ENCODE measurements around the gene PDHX. TPM values are rescaled to one million over a fixed set of nuclear protein-coding genes. Genes with fewer than 3 reads are reported as not detected.
"Not testable (repeated sequence)": the region's sequence is repeated elsewhere in the genome, so short reads cannot be mapped to it uniquely, and the experiment has no call there.

PDHX gene
- total and polyA plus RNA-seq, 5 experiments from 2014 or later = 14.3 to 46.6 (median 15.4) TPM

GRCh38 chr11:34896191-34896590, 20.2 kb upstream of the PDHX start:
- POLR2A ChIA-PET, H3K27me3 Mint-ChIP-seq, H3K4me1 Mint-ChIP-seq, ATAC-seq, H3K27ac Mint-ChIP-seq, DNase-seq, H3K4me3 Mint-ChIP-seq: not testable (repeated sequence)
- peaks cover 30 to 41% (median 34%) of the 10 kb centered on the region in 3 donors for H3K36me3 Mint-ChIP-seq
- H3K9me3 Mint-ChIP-seq = peaks cover 0 to 45% (median 22%) of the 10 kb centered on the region in 9 donors

- H3K4me3 Mint-ChIP-seq = no peak overlapping the region
- H3K9me3 Mint-ChIP-seq = peaks cover 0 to 55% (median 22%) of the 10 kb centered on the region in 9 donors
- DNase-seq = no peak
- POLR2A ChIA-PET = interaction anchor here (1.3 kb wide), 1 partner anchor 19 kb away, joined by 5 read pairs; the partner anchor contains the start of genes APIP and PDHX
- H3K4me1 Mint-ChIP-seq = peaks cover 0 to 3% (median 1%) of the 10 kb centered on the region in 4 donors
- H3K27ac Mint-ChIP-seq = no peak overlapping the region
- ATAC-seq = no peak
- peaks cover 25 to 51% (median 34%) of the 10 kb centered on the region in 3 donors for H3K36me3 Mint-ChIP-seq
- no peaks in the 10 kb centered on the region for H3K27me3 Mint-ChIP-seq
Measured at GRCh38 chr11:34897171-34897870, 19.1 kb upstream of the PDHX start.

GRCh38 chr11:34898474-34898873, 17.9 kb upstream of the PDHX start:
- POLR2A ChIA-PET = no interaction called here
- Mint-ChIP-seq H3K4me1 (peaks cover 0 to 3% (median 1%) of the 10 kb centered on the region in 4 donors), H3K27ac (no peak overlapping the region), H3K4me3 (no peak overlapping the region), H3K36me3 (peaks cover 29 to 62% (median 40%) of the 10 kb centered on the region in 3 donors), H3K9me3 (peaks cover 0 to 64% (median 22%) of the 10 kb centered on the region in 9 donors), H3K27me3 (no peaks in the 10 kb centered on the region)
- DNase-seq (no peak), ATAC-seq (no peak)

- no peak overlapping the region for H3K4me3 Mint-ChIP-seq
- POLR2A ChIA-PET = no interaction called here
- peaks cover 4 to 9% (median 5%) of the 10 kb centered on the region in 4 donors for H3K4me1 Mint-ChIP-seq
- DNase-seq = no peak
- H3K27ac Mint-ChIP-seq = no peak overlapping the region
- peaks cover 0 to 70% (median 25%) of the 10 kb centered on the region in 9 donors for H3K9me3 Mint-ChIP-seq
- peaks cover 25 to 74% (median 51%) of the 10 kb centered on the region in 3 donors for H3K36me3 Mint-ChIP-seq
- ATAC-seq = no peak
- H3K27me3 Mint-ChIP-seq = no peaks in the 10 kb centered on the region
Measured at GRCh38 chr11:34899633-34900016, 16.8 kb upstream of the PDHX start.

- peaks cover 6 to 65% (median 35%) of the 10 kb centered on the region in 3 donors for H3K36me3 Mint-ChIP-seq
- no peaks in the 10 kb centered on the region for H3K27me3 Mint-ChIP-seq
- no peak for DNase-seq
- H3K9me3 Mint-ChIP-seq = peaks cover 0 to 47% (median 19%) of the 10 kb centered on the region in 9 donors
- H3K4me1 Mint-ChIP-seq = peaks cover 5 to 16% (median 11%) of the 10 kb centered on the region in 4 donors
- H3K27ac Mint-ChIP-seq = no peak overlapping the region
- peak overlapping the region in 2 of 10 donors; percentile 3 to 9 for H3K4me3 Mint-ChIP-seq
- POLR2A ChIA-PET = no interaction called here
- ATAC-seq = no peak
Measured at GRCh38 chr11:34904421-34904955, 11.9 kb upstream of the PDHX start.

GRCh38 chr11:34905666-34906065, 10.8 kb upstream of the PDHX start:
- H3K9me3 Mint-ChIP-seq = peaks cover 0 to 36% (median 14%) of the 10 kb centered on the region in 9 donors
- H3K4me1 Mint-ChIP-seq = peaks cover 5 to 16% (median 11%) of the 10 kb centered on the region in 4 donors
- peaks cover 5 to 54% (median 24%) of the 10 kb centered on the region in 3 donors for H3K36me3 Mint-ChIP-seq
- H3K4me3 Mint-ChIP-seq = no peak overlapping the region
- no peaks in the 10 kb centered on the region for H3K27me3 Mint-ChIP-seq
- ATAC-seq (no peak), DNase-seq (no peak)
- H3K27ac Mint-ChIP-seq = no peak overlapping the region
- POLR2A ChIA-PET = no interaction called here

- DNase-seq (no peak), ATAC-seq (no peak)
- no peak overlapping the region for H3K27ac Mint-ChIP-seq
- peaks cover 9 to 22% (median 14%) of the 10 kb centered on the region in 4 donors for H3K4me1 Mint-ChIP-seq
- H3K9me3 Mint-ChIP-seq = peaks cover 0 to 17% (median 7%) of the 10 kb centered on the region in 9 donors
- H3K27me3 Mint-ChIP-seq = no peaks in the 10 kb centered on the region
- H3K4me3 Mint-ChIP-seq = no peak overlapping the region
- peaks cover 9 to 33% (median 20%) of the 10 kb centered on the region in 3 donors for H3K36me3 Mint-ChIP-seq
- POLR2A ChIA-PET = interaction anchor here (0.6 kb wide), 1 partner anchor 470 kb away, joined by 3 read pairs; no protein-coding TSS in a partner anchor
Measured at GRCh38 chr11:34907934-34908593, 8.4 kb upstream of the PDHX start.

- peaks cover 14 to 30% (median 21%) of the 10 kb centered on the region in 4 donors for H3K4me1 Mint-ChIP-seq
- no peak for DNase-seq
- no peak for ATAC-seq
- H3K27ac Mint-ChIP-seq = no peak overlapping the region
- peaks cover 0 to 6% (median 2%) of the 10 kb centered on the region in 9 donors for H3K9me3 Mint-ChIP-seq
- POLR2A ChIA-PET = no interaction called here
- peaks cover 7 to 19% (median 11%) of the 10 kb centered on the region in 3 donors for H3K36me3 Mint-ChIP-seq
- no peaks in the 10 kb centered on the region for H3K27me3 Mint-ChIP-seq
- no peak overlapping the region for H3K4me3 Mint-ChIP-seq
Measured at GRCh38 chr11:34909415-34909814, 7.0 kb upstream of the PDHX start.

- POLR2A ChIA-PET = no interaction called here
- H3K4me1 Mint-ChIP-seq = peaks cover 13 to 29% (median 18%) of the 10 kb centered on the region in 4 donors
- DNase-seq (no peak), ATAC-seq (no peak)
- no peak overlapping the region for H3K27ac Mint-ChIP-seq
- H3K9me3 Mint-ChIP-seq = peaks cover 0 to 2% (median 0%) of the 10 kb centered on the region in 9 donors
- no peaks in the 10 kb centered on the region for H3K27me3 Mint-ChIP-seq
- H3K36me3 Mint-ChIP-seq = peaks cover 4 to 14% (median 11%) of the 10 kb centered on the region in 3 donors
- H3K4me3 Mint-ChIP-seq = no peak overlapping the region
Measured at GRCh38 chr11:34909955-34910354, 6.5 kb upstream of the PDHX start.

GRCh38 chr11:34910817-34911216, 5.6 kb upstream of the PDHX start:
- Mint-ChIP-seq H3K36me3 (peaks cover 4 to 11% (median 9%) of the 10 kb centered on the region in 3 donors), H3K27me3 (no peaks in the 10 kb centered on the region), H3K27ac (no peak overlapping the region), H3K9me3 (no peaks in the 10 kb centered on the region), H3K4me3 (no peak overlapping the region), H3K4me1 (peaks cover 18 to 32% (median 24%) of the 10 kb centered on the region in 4 donors)
- ATAC-seq (no peak), DNase-seq (no peak)
- POLR2A ChIA-PET = no interaction called here

- Mint-ChIP-seq H3K36me3 (peaks cover 0 to 11% (median 1%) of the 10 kb centered on the region in 3 donors), H3K9me3 (no peaks in the 10 kb centered on the region), H3K27ac (no peak overlapping the region), H3K4me1 (peaks cover 19 to 33% (median 27%) of the 10 kb centered on the region in 4 donors), H3K4me3 (no peak overlapping the region), H3K27me3 (no peaks in the 10 kb centered on the region)
- DNase-seq (no peak), ATAC-seq (no peak)
- POLR2A ChIA-PET = no interaction called here
Measured at GRCh38 chr11:34911676-34912075, 4.7 kb upstream of the PDHX start.

GRCh38 chr11:34913556-34913955, 2.9 kb upstream of the PDHX start:
- Mint-ChIP-seq H3K27ac (peak overlapping the region in 2 of 10 donors; percentile 37 to 66), H3K4me1 (peaks cover 25 to 52% (median 40%) of the 10 kb centered on the region in 4 donors), H3K36me3 (peaks cover 0 to 11% (median 0%) of the 10 kb centered on the region in 3 donors), H3K4me3 (peak overlapping the region in 1 of 10 donors; percentile 32)
- ATAC-seq, DNase-seq, POLR2A ChIA-PET, H3K27me3 Mint-ChIP-seq, H3K9me3 Mint-ChIP-seq: not testable (repeated sequence)

Data from naive thymus-derived CD8-positive, alpha-beta T cell (primary cell).